Astrocyte (in vitro differentiated cells and primary cell): Measurements from ENCODE around the gene MRGPRF.

ENCODE experiments used
- EZH2 ChIP-seq: IDR thresholded peaks from 2 replicates; pipeline ENCODE4 v1.6.1; 2012; ENCODE audit warnings: mild to moderate bottlenecking, low read length, inconsistent platforms; ENCODE audit not compliant: insufficient read depth
- TF ChIP-seq, protein P1 (sequence below): IDR thresholded peaks from 2 replicates; pipeline ENCODE4 v1.5.1; 2011; ENCODE audit warnings: low read depth, mild to moderate bottlenecking, inconsistent platforms, low read length, moderate library complexity; ENCODE audit not compliant: insufficient read depth

DNA sequence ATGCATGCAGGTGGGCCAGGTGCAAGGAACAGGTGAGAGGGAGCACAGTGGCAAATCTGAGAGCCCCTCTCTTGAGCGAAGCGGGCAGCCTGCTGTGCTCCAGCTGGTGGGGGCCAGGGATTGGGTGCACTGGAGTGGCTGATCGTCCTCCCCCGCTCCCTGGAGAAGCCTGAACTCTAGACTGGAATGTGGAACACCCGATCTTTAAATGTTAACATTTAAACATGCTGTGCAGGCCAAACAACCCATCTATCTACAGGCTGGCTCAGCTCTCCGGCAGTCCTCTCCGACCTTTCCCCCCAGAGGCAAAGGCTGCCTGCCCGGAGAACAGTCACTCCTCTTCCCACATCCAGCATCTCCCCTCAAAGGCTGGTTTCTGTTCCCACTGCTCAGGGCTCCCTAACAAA lies 5.1 kb downstream of the MRGPRF start:
- TF ChIP-seq, protein P1, sequence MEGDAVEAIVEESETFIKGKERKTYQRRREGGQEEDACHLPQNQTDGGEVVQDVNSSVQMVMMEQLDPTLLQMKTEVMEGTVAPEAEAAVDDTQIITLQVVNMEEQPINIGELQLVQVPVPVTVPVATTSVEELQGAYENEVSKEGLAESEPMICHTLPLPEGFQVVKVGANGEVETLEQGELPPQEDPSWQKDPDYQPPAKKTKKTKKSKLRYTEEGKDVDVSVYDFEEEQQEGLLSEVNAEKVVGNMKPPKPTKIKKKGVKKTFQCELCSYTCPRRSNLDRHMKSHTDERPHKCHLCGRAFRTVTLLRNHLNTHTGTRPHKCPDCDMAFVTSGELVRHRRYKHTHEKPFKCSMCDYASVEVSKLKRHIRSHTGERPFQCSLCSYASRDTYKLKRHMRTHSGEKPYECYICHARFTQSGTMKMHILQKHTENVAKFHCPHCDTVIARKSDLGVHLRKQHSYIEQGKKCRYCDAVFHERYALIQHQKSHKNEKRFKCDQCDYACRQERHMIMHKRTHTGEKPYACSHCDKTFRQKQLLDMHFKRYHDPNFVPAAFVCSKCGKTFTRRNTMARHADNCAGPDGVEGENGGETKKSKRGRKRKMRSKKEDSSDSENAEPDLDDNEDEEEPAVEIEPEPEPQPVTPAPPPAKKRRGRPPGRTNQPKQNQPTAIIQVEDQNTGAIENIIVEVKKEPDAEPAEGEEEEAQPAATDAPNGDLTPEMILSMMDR, result no peak
- TF ChIP-seq EZH2, result no peak
